ENCODE results near the gene SIKE1.

DNA sequence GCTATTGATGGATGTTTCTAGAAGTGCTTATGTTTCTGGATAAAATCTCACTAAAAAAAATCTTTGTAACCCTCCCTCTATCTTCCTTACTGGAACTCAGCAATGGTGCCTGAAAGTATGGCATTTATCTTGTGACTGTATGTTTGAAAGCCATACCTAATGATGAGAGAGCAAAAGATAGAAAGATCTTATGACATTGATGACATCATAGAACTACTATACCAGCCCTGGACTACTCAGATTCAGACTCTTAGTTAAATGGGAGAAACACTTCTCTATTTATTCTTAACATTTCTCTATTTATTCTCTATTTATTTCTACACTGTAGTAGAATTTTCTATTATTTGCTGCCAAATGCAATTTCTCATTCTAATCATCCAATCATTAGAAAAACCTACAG is 41.5 kb upstream of the SIKE1 start:
- no peak for TF ChIP-seq POLR2A (IDR thresholded peaks at IDR 0.05)
- TF ChIP-seq, protein P1, sequence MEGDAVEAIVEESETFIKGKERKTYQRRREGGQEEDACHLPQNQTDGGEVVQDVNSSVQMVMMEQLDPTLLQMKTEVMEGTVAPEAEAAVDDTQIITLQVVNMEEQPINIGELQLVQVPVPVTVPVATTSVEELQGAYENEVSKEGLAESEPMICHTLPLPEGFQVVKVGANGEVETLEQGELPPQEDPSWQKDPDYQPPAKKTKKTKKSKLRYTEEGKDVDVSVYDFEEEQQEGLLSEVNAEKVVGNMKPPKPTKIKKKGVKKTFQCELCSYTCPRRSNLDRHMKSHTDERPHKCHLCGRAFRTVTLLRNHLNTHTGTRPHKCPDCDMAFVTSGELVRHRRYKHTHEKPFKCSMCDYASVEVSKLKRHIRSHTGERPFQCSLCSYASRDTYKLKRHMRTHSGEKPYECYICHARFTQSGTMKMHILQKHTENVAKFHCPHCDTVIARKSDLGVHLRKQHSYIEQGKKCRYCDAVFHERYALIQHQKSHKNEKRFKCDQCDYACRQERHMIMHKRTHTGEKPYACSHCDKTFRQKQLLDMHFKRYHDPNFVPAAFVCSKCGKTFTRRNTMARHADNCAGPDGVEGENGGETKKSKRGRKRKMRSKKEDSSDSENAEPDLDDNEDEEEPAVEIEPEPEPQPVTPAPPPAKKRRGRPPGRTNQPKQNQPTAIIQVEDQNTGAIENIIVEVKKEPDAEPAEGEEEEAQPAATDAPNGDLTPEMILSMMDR (IDR thresholded peaks at IDR 0.05), result no peak
